Retinal pigment epithelial cell (primary cell): ENCODE measurements around the gene ELMO1.

ENCODE experiments used
- DNase-seq: peaks from one replicate; pipeline ENCODE4 v3.0.0-alpha.2; 2010; ENCODE audit warnings: low read depth
- H3K4me3 ChIP-seq: 2 replicates; pipeline ENCODE4 v1.5.1; 2011; ENCODE audit warnings: mild to moderate bottlenecking, low read length, control low read depth, moderate library complexity
- CTCF ChIP-seq: conservative IDR thresholded peaks from 2 replicates; pipeline ENCODE4 v1.5.1; 2011; ENCODE audit warnings: low read depth, low read length, control low read depth, inconsistent platforms

ELMO1 gene

GRCh38 chr7:37359662-37360444 is 88.8 kb downstream of the ELMO1 start:
- no peak for TF ChIP-seq CTCF
- no peak for DNase-seq
- H3K4me3 ChIP-seq, result no peak overlapping the region

- TF ChIP-seq CTCF, result no peak
- DNase-seq, result no peak
- H3K4me3 ChIP-seq, result no peak overlapping the region
Observed at GRCh38 chr7:37359180-37359579, 89.5 kb downstream of the ELMO1 start.

- TF ChIP-seq CTCF, result no peak
- H3K4me3 ChIP-seq, result no peak overlapping the region
- no peak for DNase-seq
Observed at GRCh38 chr7:37357637-37357996, 91.0 kb downstream of the ELMO1 start.

- DNase-seq, result no peak
- TF ChIP-seq CTCF, result no peak
- no peak overlapping the region for H3K4me3 ChIP-seq
Observed at GRCh38 chr7:37356911-37357636, 91.6 kb downstream of the ELMO1 start.

GRCh38 chr7:37354656-37355131 is 94.0 kb downstream of the ELMO1 start:
- no peak for TF ChIP-seq CTCF
- no peak for DNase-seq
- H3K4me3 ChIP-seq, result no peak overlapping the region

- no peak overlapping the region for H3K4me3 ChIP-seq
- TF ChIP-seq CTCF, result no peak
- DNase-seq, result no peak
Observed at GRCh38 chr7:37353949-37354655, 94.6 kb downstream of the ELMO1 start.
